Measurements from ENCODE around the gene ARHGAP18.

ARHGAP18 gene

GRCh38 chr6:129568015-129568414 is 142.0 kb downstream of the ARHGAP18 start:
- no peak for DNase-seq

- DNase-seq: peak; percentile 51
These were observed 142.6 kb downstream of the ARHGAP18 start for GRCh38 chr6:129567374-129567773.

- DNase-seq: no peak
These were observed 144.2 kb downstream of the ARHGAP18 start for GRCh38 chr6:129565811-129566210.

GRCh38 chr6:129565366-129565765 is 144.6 kb downstream of the ARHGAP18 start:
- no peak for DNase-seq

- no peak for DNase-seq
These were observed 151.7 kb downstream of the ARHGAP18 start for GRCh38 chr6:129558248-129558647.

GRCh38 chr6:129555206-129555832 is 154.7 kb downstream of the ARHGAP18 start:
- no peak for DNase-seq

GRCh38 chr6:129552413-129552812 is 157.6 kb downstream of the ARHGAP18 start:
- DNase-seq: no peak

GRCh38 chr6:129551486-129551885 is 158.5 kb downstream of the ARHGAP18 start:
- DNase-seq: no peak

- peak; percentile 82 for DNase-seq
These were observed 163.3 kb downstream of the ARHGAP18 start for GRCh38 chr6:129546702-129547101.

- DNase-seq: no peak
These were observed 164.9 kb downstream of the ARHGAP18 start for GRCh38 chr6:129544892-129545612.

- DNase-seq: no peak
These were observed 166.0 kb downstream of the ARHGAP18 start for GRCh38 chr6:129543981-129544380.

- DNase-seq: no peak
These were observed 167.3 kb downstream of the ARHGAP18 start for GRCh38 chr6:129542705-129543104.

- DNase-seq: peak; percentile 75
These were observed 170.9 kb downstream of the ARHGAP18 start for GRCh38 chr6:129539032-129539431.

- no peak for DNase-seq
These were observed 173.7 kb downstream of the ARHGAP18 start for GRCh38 chr6:129536271-129536670.

- no peak for DNase-seq
These were observed 175.1 kb downstream of the ARHGAP18 start for GRCh38 chr6:129534926-129535325.
